ENCODE measurements around the gene ATM.
"Not testable (repeated sequence)": the region's sequence is repeated elsewhere in the genome, so short reads cannot be mapped to it uniquely, and the experiment has no call there.

ATM gene

GRCh38 chr11:108388576-108388975, 165.7 kb downstream of the ATM start:
- no peak for DNase-seq

DNA sequence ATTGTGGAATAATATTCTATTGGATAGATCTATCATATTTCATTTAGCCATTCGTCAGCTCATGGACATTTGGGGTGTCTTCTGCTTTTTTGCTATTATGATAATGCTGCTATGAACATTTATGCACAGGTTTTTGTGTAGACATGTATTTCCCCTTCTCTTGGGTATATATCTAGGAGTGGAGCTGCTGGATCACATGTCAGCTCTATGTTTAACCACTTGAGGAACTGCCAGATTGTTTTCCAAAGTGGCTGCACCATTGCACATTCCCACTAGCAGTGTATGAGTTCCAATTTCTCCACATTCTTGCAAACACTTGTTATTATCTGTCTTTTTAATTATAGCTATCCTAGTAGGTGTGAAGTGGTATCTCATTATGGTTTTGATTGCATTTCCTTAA, 169.5 kb downstream of the ATM start:
- DNase-seq, result no peak

GRCh38 chr11:108393046-108393445, 170.2 kb downstream of the ATM start:
- no peak for DNase-seq

- no peak for DNase-seq
Measured at GRCh38 chr11:108394744-108395284, 171.9 kb downstream of the ATM start.

DNA sequence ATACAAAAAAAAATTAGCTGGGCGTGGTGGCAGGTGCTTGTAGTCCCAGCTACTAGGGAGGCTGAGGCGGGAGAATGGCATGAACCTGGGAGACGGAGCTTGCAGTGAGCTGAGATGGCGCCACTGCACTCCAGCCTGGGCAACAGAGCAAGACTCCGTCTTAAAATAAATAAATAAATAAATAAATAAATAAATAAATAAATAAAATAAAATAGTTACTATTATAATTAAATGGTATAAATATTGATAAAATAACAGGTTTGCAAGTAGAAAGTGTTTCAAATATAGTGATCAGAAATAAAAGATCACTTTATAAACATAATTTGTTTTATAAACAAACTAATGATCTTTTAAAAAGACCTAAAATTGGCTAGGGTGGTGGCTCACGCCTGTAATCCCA, 173.8 kb downstream of the ATM start:
- not testable (repeated sequence) for DNase-seq

DNA sequence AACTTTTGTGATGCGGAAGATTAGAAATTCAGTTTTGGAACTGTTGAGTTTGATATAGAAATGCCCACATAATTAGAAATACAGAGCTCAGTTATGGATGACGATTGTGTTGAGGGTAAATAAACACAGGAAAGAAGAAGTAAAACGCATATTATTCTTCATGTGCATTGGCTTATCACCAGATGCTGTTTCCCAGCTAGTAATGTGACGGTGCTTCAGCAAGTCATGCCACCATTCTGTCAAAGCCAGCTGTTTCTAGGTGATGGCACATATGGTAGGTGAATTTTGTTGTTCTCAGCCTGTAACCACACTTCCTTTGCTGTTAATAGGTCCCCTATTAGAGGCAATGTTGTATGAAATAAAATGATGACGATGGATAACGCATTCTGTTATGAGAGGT, 175.6 kb downstream of the ATM start:
- DNase-seq, result no peak

DNA sequence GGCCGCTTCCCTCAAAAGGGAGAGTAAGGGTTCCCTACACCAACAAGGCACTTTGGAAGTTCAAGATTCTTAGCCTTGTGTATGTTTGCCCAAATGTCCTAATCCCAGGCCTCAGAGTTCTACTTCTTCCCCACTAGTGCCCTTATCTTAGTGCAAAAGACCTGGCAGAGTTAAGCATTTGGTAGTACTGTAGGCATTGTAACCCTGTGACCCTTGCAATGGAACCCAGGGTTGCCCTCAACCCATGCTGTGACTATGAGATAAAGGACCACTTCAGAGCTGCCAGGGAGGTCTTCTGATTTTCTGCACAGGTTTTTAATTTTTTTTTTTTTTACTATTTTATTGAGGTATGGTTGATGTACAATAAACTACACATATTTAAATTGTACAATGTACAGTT, 179.4 kb downstream of the ATM start:
- DNase-seq, result no peak

- DNase-seq, result no peak
Measured at GRCh38 chr11:108403052-108403451, 180.2 kb downstream of the ATM start.

DNA sequence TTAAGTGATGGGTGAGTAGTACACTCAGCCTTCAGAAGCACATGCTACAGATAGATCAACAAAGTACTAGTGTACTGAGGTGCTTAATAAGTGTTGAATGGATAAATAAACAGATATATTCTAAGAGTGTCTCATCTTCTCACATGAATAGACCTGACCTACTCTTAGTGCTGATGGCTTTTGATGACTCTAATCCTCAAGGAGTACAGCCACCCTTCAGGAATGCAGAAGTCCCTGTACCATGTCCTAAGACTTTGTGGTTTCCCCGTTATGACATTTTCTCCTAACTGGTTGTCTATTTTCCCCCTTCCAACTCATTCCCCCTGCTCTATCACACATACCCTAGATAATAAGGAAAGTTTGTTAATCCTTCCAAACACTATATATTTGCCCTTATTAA, 182.8 kb downstream of the ATM start:
- DNase-seq, result no peak

DNA sequence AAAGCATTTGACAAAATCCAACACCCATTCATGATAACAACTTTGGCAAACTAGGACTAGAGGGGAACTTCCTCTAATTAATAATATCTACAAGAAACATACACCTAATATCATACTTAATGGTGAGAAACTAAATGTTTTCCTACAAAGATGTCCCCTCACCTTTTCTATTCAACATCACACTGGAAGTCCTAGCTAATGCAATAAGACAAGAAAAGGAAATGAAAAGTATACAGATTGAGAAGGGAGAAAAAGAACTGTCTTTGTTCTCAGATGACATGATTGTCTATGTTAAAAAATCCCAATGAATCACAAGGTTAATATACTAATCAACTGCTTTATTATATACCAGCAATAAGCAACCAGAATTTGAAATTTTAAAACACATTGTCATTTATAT, 192.1 kb downstream of the ATM start:
- DNase-seq, result no peak

GRCh38 chr11:108417551-108417950, 194.7 kb downstream of the ATM start:
- peak; percentile 2 for DNase-seq
